Prostate gland (tissue), 2 donors: ENCODE data around the gene APOBEC3F.
"Not testable (repeated sequence)": the region's sequence is repeated elsewhere in the genome, so short reads cannot be mapped to it uniquely, and the experiment has no call there.

Experiments used
- CTCF ChIP-seq, 4 experiments: fragments of 200-600 bp in 2 of 4; fragments of 450-650 bp in 2 of 4; sonication (generic) in 2 of 4; IDR thresholded peaks; 1 replicate in 3 of 4; 2 replicates in 1 of 4; pipeline ENCODE4 v1.5.1; 2016 to 2019; ENCODE audit warnings: antibody characterized with exemption in 4 of 4, mild to moderate bottlenecking in 2 of 4, moderate library complexity in 2 of 4
- POLR2A ChIP-seq: fragments of 450-650 bp; IDR thresholded peaks from one replicate; pipeline ENCODE4 v1.6.1; 2016; ENCODE audit warnings: antibody characterized with exemption, mild to moderate bottlenecking
- POLR2AphosphoS5 ChIP-seq: sonication (generic); formaldehyde crosslinking; IDR thresholded peaks from one replicate; pipeline ENCODE4 v1.6.1; 2017; ENCODE audit warnings: antibody characterized with exemption

GRCh38 chr22:39076155-39077025 lies 35.7 kb downstream of the APOBEC3F start:
- not testable (repeated sequence) for TF ChIP-seq POLR2A; CTCF (IDR thresholded peaks at IDR 0.05); POLR2AphosphoS5
